Sigmoid colon (tissue), 4 donors: ENCODE data around the gene TMEM74B.

Experiments
- POLR2A ChIP-seq, 2 donors: fragments of 450-650 bp; IDR thresholded peaks; one replicate each; pipeline ENCODE4 v1.6.1; 2016; ENCODE audit warnings: antibody characterized with exemption in 2 of 2, mild to moderate bottlenecking in 2 of 2, moderate library complexity in 2 of 2
- POLR2AphosphoS5 ChIP-seq, 4 donors: sonication (generic); formaldehyde crosslinking; IDR thresholded peaks; one replicate each; pipeline ENCODE4 v1.6.1; 2017; ENCODE audit warnings: antibody characterized with exemption in 4 of 4
- TF ChIP-seq, protein P1 (sequence below), 4 experiments: fragments of 450-650 bp in 3 of 4; fragments of 200-600 bp in 1 of 4; IDR thresholded peaks; one replicate each; pipeline ENCODE4 v1.5.1; 2016 to 2019; ENCODE audit warnings: antibody characterized with exemption in 4 of 4, mild to moderate bottlenecking in 3 of 4, moderate library complexity in 2 of 4

DNA sequence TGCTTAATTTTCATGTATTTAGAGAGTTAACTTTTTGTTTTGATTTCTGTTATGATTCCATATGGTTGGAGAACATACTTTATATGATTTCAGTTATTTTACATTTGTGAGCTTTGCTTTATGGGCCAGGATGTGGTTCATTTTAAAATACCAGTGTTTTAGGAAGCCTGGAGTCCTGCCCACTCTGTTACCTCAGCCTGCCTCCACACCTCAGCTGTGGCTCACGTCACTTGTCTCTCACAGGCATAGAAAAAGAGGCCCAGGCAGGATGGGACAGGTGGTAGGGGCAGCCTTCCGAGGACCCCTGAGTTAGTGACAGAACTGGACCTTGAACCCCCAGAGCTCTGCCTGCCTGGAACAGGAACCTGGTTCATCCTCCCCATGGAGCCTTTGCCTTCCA lies 50.4 kb downstream of the TMEM74B start:
- TF ChIP-seq, protein P1, sequence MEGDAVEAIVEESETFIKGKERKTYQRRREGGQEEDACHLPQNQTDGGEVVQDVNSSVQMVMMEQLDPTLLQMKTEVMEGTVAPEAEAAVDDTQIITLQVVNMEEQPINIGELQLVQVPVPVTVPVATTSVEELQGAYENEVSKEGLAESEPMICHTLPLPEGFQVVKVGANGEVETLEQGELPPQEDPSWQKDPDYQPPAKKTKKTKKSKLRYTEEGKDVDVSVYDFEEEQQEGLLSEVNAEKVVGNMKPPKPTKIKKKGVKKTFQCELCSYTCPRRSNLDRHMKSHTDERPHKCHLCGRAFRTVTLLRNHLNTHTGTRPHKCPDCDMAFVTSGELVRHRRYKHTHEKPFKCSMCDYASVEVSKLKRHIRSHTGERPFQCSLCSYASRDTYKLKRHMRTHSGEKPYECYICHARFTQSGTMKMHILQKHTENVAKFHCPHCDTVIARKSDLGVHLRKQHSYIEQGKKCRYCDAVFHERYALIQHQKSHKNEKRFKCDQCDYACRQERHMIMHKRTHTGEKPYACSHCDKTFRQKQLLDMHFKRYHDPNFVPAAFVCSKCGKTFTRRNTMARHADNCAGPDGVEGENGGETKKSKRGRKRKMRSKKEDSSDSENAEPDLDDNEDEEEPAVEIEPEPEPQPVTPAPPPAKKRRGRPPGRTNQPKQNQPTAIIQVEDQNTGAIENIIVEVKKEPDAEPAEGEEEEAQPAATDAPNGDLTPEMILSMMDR (IDR thresholded peaks at IDR 0.05): no peak
- no peak for TF ChIP-seq POLR2A (IDR thresholded peaks at IDR 0.05)
- no peak for TF ChIP-seq POLR2AphosphoS5 (IDR thresholded peaks at IDR 0.05)
